HepG2 (cell line): Measurements from ENCODE around the gene HMGN1. TPM values are rescaled to one million over a fixed set of nuclear protein-coding genes. Genes with fewer than 3 reads are reported as not detected.
"Not testable (repeated sequence)": the region's sequence is repeated elsewhere in the genome, so short reads cannot be mapped to it uniquely, and the experiment has no call there.

Source experiments
- ATAC-seq: fragments of 200-7000 bp; cut with Tn5 transposase; 3 replicates; pipeline ENCODE4 v1.9.1; 2020; ENCODE audit warnings: mild to moderate bottlenecking, moderate library complexity
- BruUV-seq: library from RNA; stranded (reverse); fragments of 400-500 nt; replicated peaks from 2 replicates; lab custom pipeline; 2021; lab: Mats Ljungman, UMichigan
- CTCF ChIA-PET: fragments of 300-600 bp; formaldehyde crosslinking; extraction: SDS; loops from one replicate; lab custom pipeline; 2021; ENCODE audit warnings: low total read pairs, inconsistent platforms, low intra/inter-chr PET ratio; lab: Yijun Ruan, JAX
- POLR2A ChIA-PET: fragments of 350-600 bp; sonication (Branson Sonifier 250); formaldehyde crosslinking; loops from one replicate; lab custom pipeline; 2020; ENCODE audit warnings: antibody characterized with exemption, inconsistent platforms; lab: Yijun Ruan, JAX
- DNase-seq: peaks from one replicate; pipeline ENCODE4 v3.0.0-alpha.2; 2015; ENCODE audit warnings: low spot score
- FAIRE-seq: peaks from 3 replicates; lab custom pipeline; 2011; peaks lifted over from hg19 to GRCh38; lab: Jason Lieb, UNC
- H2AFZ ChIP-seq: one replicate; pipeline ENCODE4 v1.6.1; 2011; ENCODE audit warnings: low read length, inconsistent platforms
- H3K27ac ChIP-seq: fragments of 300-600 bp; 3 replicates; pipeline ENCODE4 v1.8.0; 2011; ENCODE audit warnings: mixed run types, mild to moderate bottlenecking, mixed read lengths, low read length, inconsistent platforms; ENCODE audit not compliant: insufficient read depth; ENCODE audit errors: extremely low read length
- H3K27me3 ChIP-seq, 2 experiments: fragments of 200-600 bp in 1 of 2; 2 replicates in 1 of 2; 3 replicates in 1 of 2; pipeline versions ENCODE4 v1.6.0 to v1.8.0; 2011; ENCODE audit warnings: low read length in 2 of 2, mild to moderate bottlenecking in 2 of 2, moderate library complexity in 2 of 2, inconsistent platforms in 1 of 2; ENCODE audit not compliant: insufficient read depth in 2 of 2, control insufficient read depth in 1 of 2
- H3K36me3 ChIP-seq, 2 experiments: fragments of 200-600 bp in 1 of 2; replicated peaks in 1 of 2; 2 replicates in 1 of 2; 3 replicates in 1 of 2; pipeline versions ENCODE4 v1.5.1 to v1.8.0; 2011; ENCODE audit warnings: low read length in 2 of 2, inconsistent platforms in 1 of 2; ENCODE audit not compliant: insufficient read depth in 2 of 2, control insufficient read depth in 1 of 2
- H3K4me1 ChIP-seq: 2 replicates; pipeline ENCODE4 v1.5.1; 2012; ENCODE audit warnings: low read length, inconsistent platforms; ENCODE audit not compliant: insufficient read depth
- H3K4me2 ChIP-seq: 2 replicates; pipeline ENCODE4 v1.6.0; 2011; ENCODE audit warnings: low read depth, low read length, inconsistent platforms
- H3K4me3 ChIP-seq, 3 experiments: fragments of 200-600 bp in 1 of 3; sonication (generic), shearing (Covaris generic) in 1 of 3; replicated peaks in 1 of 3; 2 replicates each; pipeline ENCODE4 v1.5.1; 2011 to 2016; ENCODE audit warnings: low read length in 3 of 3, inconsistent platforms in 2 of 3, low read depth in 2 of 3, mild to moderate bottlenecking in 2 of 3, control low read depth in 1 of 3, mixed read lengths in 1 of 3; ENCODE audit not compliant: insufficient read depth in 1 of 3
- H3K79me2 ChIP-seq: one replicate; pipeline ENCODE4 v1.6.1; 2011; ENCODE audit warnings: low read length, inconsistent platforms; ENCODE audit not compliant: insufficient read depth
- H3K9ac ChIP-seq: 2 replicates; pipeline ENCODE4 v1.6.0; 2011; ENCODE audit warnings: mild to moderate bottlenecking, low read depth, low read length, inconsistent platforms; ENCODE audit not compliant: insufficient read depth
- H3K9me3 ChIP-seq: 2 replicates; pipeline ENCODE4 v1.5.1; 2012; ENCODE audit warnings: mild to moderate bottlenecking, low read length
- H4K20me1 ChIP-seq: 2 replicates; pipeline ENCODE4 v1.6.0; 2011; ENCODE audit warnings: inconsistent platforms, mild to moderate bottlenecking, low read length, moderate library complexity; ENCODE audit not compliant: insufficient read depth
- CCDC6 ChIP-seq: sonication (generic); formaldehyde crosslinking; IDR thresholded peaks from 2 replicates; pipeline ENCODE4 v1.8.1; 2022; ENCODE audit warnings: mild to moderate bottlenecking, missing genetic modification reagents, moderate library complexity
- MTA3 ChIP-seq: sonication (generic); formaldehyde crosslinking; IDR thresholded peaks from 2 replicates; pipeline ENCODE4 v1.4.0; 2020; ENCODE audit warnings: missing genetic modification reagents
- NAIF1 ChIP-seq: sonication (generic); formaldehyde crosslinking; IDR thresholded peaks from 2 replicates; pipeline ENCODE4 v1.5.0; 2020; ENCODE audit warnings: mild to moderate bottlenecking, missing genetic modification reagents, borderline replicate concordance
- NR2F2 ChIP-seq: IDR thresholded peaks from 2 replicates; pipeline ENCODE4 v1.6.1; 2012; ENCODE audit warnings: low read depth, inconsistent platforms, borderline replicate concordance
- PAF1 ChIP-seq: IDR thresholded peaks from 2 replicates; pipeline ENCODE4 v1.6.1; 2016; ENCODE audit warnings: missing genetic modification reagents, missing compliant biosample characterization
- PCBP2 ChIP-seq: fragments of 200-400 bp; formaldehyde crosslinking; optimal IDR thresholded peaks from 2 replicates; pipeline ENCODE3; 2018; ENCODE audit warnings: low read length, low read depth; ENCODE audit not compliant: poor library complexity, severe bottlenecking
- RBM22 ChIP-seq: fragments of 200-400 bp; formaldehyde crosslinking; optimal IDR thresholded peaks from 2 replicates; pipeline ENCODE3; 2017; ENCODE audit warnings: mild to moderate bottlenecking, low read length, moderate library complexity
- SRSF1 ChIP-seq: fragments of 200-400 bp; formaldehyde crosslinking; optimal IDR thresholded peaks from 2 replicates; pipeline ENCODE3; 2017; ENCODE audit warnings: mild to moderate bottlenecking, low read depth, low read length, moderate library complexity
- ZBTB1 ChIP-seq: sonication (generic); formaldehyde crosslinking; IDR thresholded peaks from 2 replicates; pipeline ENCODE4 v1.4.0; 2020; ENCODE audit warnings: missing genetic modification reagents, borderline replicate concordance
- ZBTB21 ChIP-seq: sonication (generic); formaldehyde crosslinking; IDR thresholded peaks from 2 replicates; pipeline ENCODE4 v1.4.0; 2020; ENCODE audit warnings: missing genetic modification reagents
- ZFX ChIP-seq: sonication (generic); formaldehyde crosslinking; IDR thresholded peaks from 2 replicates; pipeline ENCODE4 v1.4.0; 2020; ENCODE audit warnings: mild to moderate bottlenecking, low read depth, missing genetic modification reagents, moderate library complexity
- ZFY ChIP-seq: sonication (generic); formaldehyde crosslinking; IDR thresholded peaks from 2 replicates; pipeline ENCODE4 v1.4.0; 2020; ENCODE audit warnings: missing genetic modification reagents
- ZNF343 ChIP-seq: sonication (generic); formaldehyde crosslinking; IDR thresholded peaks from 2 replicates; pipeline ENCODE4 v1.4.0; 2020; ENCODE audit warnings: mild to moderate bottlenecking, missing genetic modification reagents
- ZNF678 ChIP-seq: sonication (generic); formaldehyde crosslinking; IDR thresholded peaks from 2 replicates; pipeline ENCODE4 v1.4.0; 2020; ENCODE audit warnings: mild to moderate bottlenecking, missing genetic modification reagents
- WGBS: methylation state at CpG from one replicate; pipeline ENCODE4 v1.1.6; 2017; ENCODE audit warnings: low lambda C conversion rate; 5-methylcytosine and 5-hydroxymethylcytosine counted together
- in situ Hi-C: cut with HindIII; loops from 2 replicates; pipeline ENCODE4 v1.10.0; 2017; ENCODE audit warnings: low pct_unique_long_range_greater_than_20kb; ENCODE audit not compliant: extremely low pct_ligation_motif_present
- intact Hi-C: fragments of 100-400 bp; cut with micrococcal nuclease; formaldehyde crosslinking; loops from one replicate; pipeline ENCODE4 v1.10.0; 2022; ENCODE audit not compliant: unreplicated experiment
- polyA plus RNA-seq, 8 experiments: library from polyadenylated mRNA; depleted of rRNA in 3 of 8; stranded (reverse) in 7 of 8; unstranded in 1 of 8; fragments of >200 nt; fragmentation: Illumina TruSeq in 4 of 8; extraction: Trizol in 4 of 8; gene quantifications; 2 replicates each; pipeline versions ENCODE4 v1.2.1 to v1.2.3, GENCODE V29; 2011 to 2016; ENCODE audit warnings: low read depth in 4 of 8, missing spikeins in 1 of 8, mixed read lengths in 1 of 8; ENCODE audit not compliant: insufficient read depth in 1 of 8
- total RNA-seq, 5 experiments: library from RNA; depleted of rRNA; stranded (reverse); fragments of >200 nt; fragmentation: Illumina TruSeq; extraction: Trizol; gene quantifications; 2 replicates each; pipeline ENCODE4 v1.2.3, GENCODE V29; 2016; ENCODE audit warnings: low read depth in 1 of 5

The HMGN1 gene
- total and polyA plus RNA-seq, 2 of the 13 experiments (the other 11 are each of a cell fraction or from before 2014, with no cell fraction given) = 104 to 286 TPM

DNA sequence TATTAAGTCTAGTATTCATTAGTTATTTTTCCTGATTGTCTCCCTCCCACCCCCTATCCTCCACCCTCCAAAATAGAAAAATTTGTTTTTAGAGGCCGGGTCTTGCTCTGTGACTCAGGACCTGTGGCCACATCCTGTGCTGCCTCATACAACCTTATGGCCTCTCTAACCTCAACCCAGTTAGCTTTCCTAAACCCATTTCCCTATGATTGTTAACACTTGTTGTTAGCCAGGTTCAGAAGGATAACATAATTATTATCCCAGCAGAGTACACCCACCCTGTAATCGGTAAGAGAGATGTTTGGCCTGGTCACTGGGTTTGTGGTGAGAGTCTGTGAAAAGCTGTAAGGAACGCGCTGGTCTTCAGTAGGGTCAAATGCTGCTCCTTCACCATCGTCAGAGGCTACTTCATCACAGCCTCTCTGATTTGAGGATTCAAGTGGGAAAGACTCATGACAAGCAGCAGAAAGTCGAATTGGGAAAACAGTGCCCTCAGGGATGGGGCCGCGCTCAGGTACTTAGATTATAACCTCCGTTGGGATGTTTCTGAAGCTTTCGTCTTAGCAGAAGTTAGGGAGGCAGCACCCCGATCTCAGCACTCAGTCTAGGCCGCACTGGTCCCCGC is 35.9 kb upstream of the HMGN1 start:
- intact Hi-C loops (loop anchor here (5.0 kb wide), 1 partner anchor 58 kb away; no protein-coding TSS in a partner anchor), in situ Hi-C loops (loop anchor here (5.0 kb wide), 1 partner anchor 37 kb away; the partner anchor contains the start of gene HMGN1)
- H3K27ac ChIP-seq = peak overlapping the region; percentile 98
- no peaks in the 10 kb centered on the region; a peak in 1 of 5 replicates for H3K27me3 ChIP-seq
- 55% methylated on average over 13 of the region's 13 CpGs for WGBS
- BruUV-seq = TSS peak; percentile 95
- ATAC-seq = no peak
- peaks cover 48% of the 10 kb centered on the region for H3K4me1 ChIP-seq
- TF ChIP-seq ZFX (peak; percentile 51; the same call in 1 of the 2 replicates), NR2F2 (no peak), PCBP2 (no peak), ZNF343 (no peak), ZBTB1 (CRISPR knock-in tag) (no peak), ZBTB21 (0 out of 2 replicates have a peak, but pooled peaks have one; percentile 18), CCDC6 (CRISPR knock-in tag) (no peak), MTA3 (CRISPR knock-in tag) (no peak), SRSF1 (peak; percentile 54), NAIF1 (CRISPR knock-in tag) (0 out of 2 replicates have a peak, but pooled peaks have one; percentile 13), ZFY (CRISPR knock-in tag) (peak; percentile 53; the same call in 1 of the 2 replicates), RBM22 (peak; percentile 77), ZNF678 (CRISPR knock-in tag) (no peak), PAF1 (CRISPR knock-in tag) (0 out of 2 replicates have a peak, but pooled peaks have one; percentile 20)
- POLR2A ChIA-PET = interaction anchor here (0.9 to 3.7 kb wide), 9 partner anchors 9 to 1942 kb away, joined by 3 to 47 read pairs (median 6); partner anchors contain the start of genes BRWD1, HMGN1 and LCA5L
- H3K4me2 ChIP-seq = peak overlapping the region; percentile 78
- DNase-seq = peak; percentile 12
- CTCF ChIA-PET = no interaction called here
- no peak for FAIRE-seq
- H3K9ac ChIP-seq = peak overlapping the region; percentile 92
- no peak overlapping the region for H2AFZ ChIP-seq
- H3K9me3 ChIP-seq = no peaks in the 10 kb centered on the region
- peaks cover 6% of the 10 kb centered on the region; the same call in 1 of the 2 replicates for H4K20me1 ChIP-seq
- no peaks in the 10 kb centered on the region for H3K36me3 ChIP-seq
- peaks cover 50% of the 10 kb centered on the region for H3K79me2 ChIP-seq
- peak overlapping the region; percentile 48 to 76 (median 61) for H3K4me3 ChIP-seq

DNA sequence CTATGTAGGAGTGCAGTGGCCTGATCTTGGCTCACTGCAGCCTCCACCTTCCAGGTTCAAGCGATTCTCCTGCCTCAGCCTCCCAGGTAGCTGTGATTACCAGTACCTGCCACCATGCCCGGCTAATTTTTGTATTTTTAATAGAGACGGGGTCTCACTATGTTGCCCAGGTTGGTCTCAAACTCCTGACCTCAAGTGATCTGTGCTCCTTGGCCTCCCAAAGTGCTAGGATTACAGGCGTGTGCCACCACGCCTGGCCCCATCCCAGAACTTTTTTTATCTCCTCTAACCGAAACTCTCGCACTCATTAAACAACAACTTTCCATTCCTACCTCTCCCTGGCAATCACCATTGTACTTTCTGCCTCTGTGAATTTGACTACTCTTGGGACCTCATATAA is 33.2 kb upstream of the HMGN1 start:
- FAIRE-seq, H2AFZ ChIP-seq, H3K9ac ChIP-seq, intact Hi-C loops, CTCF ChIA-PET, in situ Hi-C loops, H3K27me3 ChIP-seq, H3K9me3 ChIP-seq, H4K20me1 ChIP-seq, H3K36me3 ChIP-seq, DNase-seq, BruUV-seq, H3K4me3 ChIP-seq, POLR2A ChIA-PET, ATAC-seq, H3K27ac ChIP-seq: not testable (repeated sequence)
- H3K4me2 ChIP-seq = 0 out of 2 replicates have a peak overlapping the region, but pooled peaks have one; percentile 88
- 96% methylated on average over 7 of the region's 7 CpGs for WGBS
- peaks cover 32% of the 10 kb centered on the region for H3K79me2 ChIP-seq
- peaks cover 46% of the 10 kb centered on the region for H3K4me1 ChIP-seq
